HG02678 (cell line): ENCODE measurements around the gene AATF.

Source experiments
- ATAC-seq: cut with Tn5 transposase; IDR thresholded peaks from one replicate; pipeline ENCODE4 v1.9.1; 2021; ENCODE audit warnings: mild to moderate bottlenecking, moderate library complexity; ENCODE audit not compliant: unreplicated experiment

AATF gene

GRCh38 chr17:36940313-36941264 lies 8.2 kb upstream of the AATF start:
- no peak for ATAC-seq

GRCh38 chr17:36941265-36942010 lies 7.3 kb upstream of the AATF start:
- ATAC-seq, result no peak

GRCh38 chr17:36942019-36942599 lies 6.6 kb upstream of the AATF start:
- ATAC-seq, result no peak

- no peak for ATAC-seq
Observed at GRCh38 chr17:36942631-36943125, 6.1 kb upstream of the AATF start.

- no peak for ATAC-seq
Observed at GRCh38 chr17:36943250-36944191, 5.2 kb upstream of the AATF start.

DNA sequence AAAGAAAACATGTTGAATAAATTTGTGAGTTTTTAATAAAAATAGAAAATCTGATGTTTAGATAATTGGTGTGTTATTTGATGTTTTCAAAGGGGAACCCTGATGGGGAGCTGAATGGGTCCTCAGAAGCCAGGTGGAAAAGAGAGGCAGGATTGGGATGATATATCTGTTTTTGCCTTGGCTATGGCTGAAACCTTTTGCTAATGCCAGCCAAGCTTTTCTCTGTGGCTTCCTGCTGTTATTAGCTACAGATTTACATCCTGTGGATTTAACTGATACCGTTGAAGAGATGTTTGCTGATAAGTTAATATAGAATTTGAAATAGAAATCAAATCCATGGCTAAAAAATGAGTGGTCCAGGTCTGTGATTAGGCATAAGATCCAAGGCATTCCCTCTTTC lies 4.2 kb upstream of the AATF start:
- ATAC-seq, result no peak

GRCh38 chr17:36945140-36945539 lies 3.6 kb upstream of the AATF start:
- no peak for ATAC-seq

DNA sequence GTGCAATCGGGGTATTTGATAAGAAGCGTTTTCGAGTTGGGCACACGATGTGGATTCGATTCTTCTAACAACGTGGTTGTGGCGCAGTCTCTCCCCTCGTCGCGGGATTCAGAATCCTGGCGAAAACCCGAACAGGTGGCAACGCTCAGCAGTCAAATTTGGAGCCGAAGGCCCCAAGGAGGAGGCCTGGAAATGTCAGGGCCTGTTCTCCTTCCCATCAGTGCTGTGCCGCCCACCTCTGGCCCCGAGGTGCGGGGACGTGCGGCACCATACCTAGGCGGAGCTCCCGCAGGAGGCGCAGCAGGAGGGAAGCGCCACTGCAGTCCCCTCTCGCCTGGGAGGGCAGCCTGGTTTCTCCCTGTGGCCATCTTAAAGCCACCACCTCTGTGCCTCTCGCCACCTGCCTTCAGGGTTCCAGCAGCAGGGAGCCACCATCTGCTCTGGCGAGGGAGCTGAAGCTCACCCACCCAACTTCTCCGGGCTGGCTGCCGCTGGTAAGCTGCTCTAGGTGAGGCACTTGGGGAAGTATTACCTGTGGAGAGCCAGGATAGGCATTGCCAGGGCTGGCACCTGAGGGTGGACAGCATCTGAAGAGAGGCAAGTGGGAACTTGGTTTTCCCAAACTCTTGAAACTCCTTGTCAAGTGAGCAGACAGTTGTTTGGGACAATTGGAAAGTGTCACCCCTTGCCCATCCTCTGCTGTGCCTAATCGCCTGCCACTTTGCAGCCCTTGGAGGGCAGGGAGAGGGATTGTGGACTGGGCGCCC lies 2.6 kb upstream of the AATF start:
- ATAC-seq, result no peak

- ATAC-seq, result no peak
Observed at GRCh38 chr17:36946726-36947091, 2.0 kb upstream of the AATF start.

GRCh38 chr17:36947922-36948716 lies 635 bp upstream of the AATF start:
- no peak for ATAC-seq

- ATAC-seq, result no peak
Observed at GRCh38 chr17:36949461-36949927, 740 bp downstream of the AATF start.

GRCh38 chr17:36950027-36950426 lies 1.3 kb downstream of the AATF start:
- no peak for ATAC-seq

GRCh38 chr17:36951084-36951789 lies 2.5 kb downstream of the AATF start:
- no peak for ATAC-seq

- ATAC-seq, result no peak
Observed at GRCh38 chr17:36971508-36971907, 22.8 kb downstream of the AATF start.

- ATAC-seq, result no peak
Observed at GRCh38 chr17:36972186-36972700, 23.5 kb downstream of the AATF start.

GRCh38 chr17:36972905-36973304 lies 24.2 kb downstream of the AATF start:
- ATAC-seq, result no peak

GRCh38 chr17:36975922-36976515 lies 27.3 kb downstream of the AATF start:
- ATAC-seq, result no peak

DNA sequence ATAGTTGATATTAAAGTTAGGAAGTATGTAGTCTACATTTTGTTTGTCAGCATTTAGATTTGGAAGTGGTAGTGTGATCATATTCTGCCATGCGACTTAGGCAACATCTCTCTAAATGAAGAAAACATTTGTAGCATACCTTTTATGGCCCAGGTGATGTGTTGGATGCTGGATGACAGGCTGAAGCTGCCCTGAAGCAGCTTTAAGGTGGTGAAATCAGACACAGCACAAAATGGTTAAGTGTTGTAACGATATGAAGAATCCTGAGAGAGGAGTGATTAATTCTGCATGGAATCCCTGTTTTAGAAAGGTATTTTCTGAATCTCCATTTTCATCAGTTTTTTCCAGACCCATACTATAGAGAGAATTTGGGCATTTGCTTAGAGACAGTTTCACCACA lies 28.3 kb downstream of the AATF start:
- no peak for ATAC-seq
